ENCODE measurements around the gene KLRD1. TPM values are rescaled to one million over a fixed set of nuclear protein-coding genes. Genes with fewer than 3 reads are reported as not detected.

KLRD1 gene
- total RNA-seq, result 0.49 TPM in 1 of 2 replicates, not detected in the other

GRCh38 chr12:10307630-10308029 lies at the start of gene KLRD1:
TSS of gene KLRD1 (plus strand) at chr12:10307870. CDS start at chr12:10308078, 208 bp downstream.

Other genes starting within 250 kb of the KLRD1 start
- 0.16 and 0.85 TPM in 2 replicates for gene CLEC1A, start 208.9 kb upstream of the KLRD1 start, total RNA-seq
- not detected in 2 replicates for gene CLEC7A, start 177.7 kb upstream of the KLRD1 start, total RNA-seq
- gene OLR1, start 135.7 kb upstream of the KLRD1 start, total RNA-seq, result 0.24 and 0.49 TPM in 2 replicates
- not detected in 2 replicates for gene TMEM52B, start 128.8 kb upstream of the KLRD1 start, total RNA-seq
- 49.1 and 58.6 TPM in 2 replicates for gene GABARAPL1, start 95.0 kb upstream of the KLRD1 start, total RNA-seq
- 0.16 TPM in 1 of 2 replicates, not detected in the other for gene KLRK1, start 82.2 kb downstream of the KLRD1 start, total RNA-seq
- gene KLRC4, start 101.9 kb downstream of the KLRD1 start, total RNA-seq, result not detected in 2 replicates
- not detected in 2 replicates for gene KLRC3, start 112.7 kb downstream of the KLRD1 start, total RNA-seq
- gene KLRC2, start 128.1 kb downstream of the KLRD1 start, total RNA-seq, result not detected in 2 replicates
- not detected in 2 replicates for gene KLRC1, start 145.5 kb downstream of the KLRD1 start, total RNA-seq
- gene EIF2S3B, start 198.0 kb downstream of the KLRD1 start, total RNA-seq, result 1.6 TPM in 2 replicates